ENCODE results near the gene BCO1.

DNA sequence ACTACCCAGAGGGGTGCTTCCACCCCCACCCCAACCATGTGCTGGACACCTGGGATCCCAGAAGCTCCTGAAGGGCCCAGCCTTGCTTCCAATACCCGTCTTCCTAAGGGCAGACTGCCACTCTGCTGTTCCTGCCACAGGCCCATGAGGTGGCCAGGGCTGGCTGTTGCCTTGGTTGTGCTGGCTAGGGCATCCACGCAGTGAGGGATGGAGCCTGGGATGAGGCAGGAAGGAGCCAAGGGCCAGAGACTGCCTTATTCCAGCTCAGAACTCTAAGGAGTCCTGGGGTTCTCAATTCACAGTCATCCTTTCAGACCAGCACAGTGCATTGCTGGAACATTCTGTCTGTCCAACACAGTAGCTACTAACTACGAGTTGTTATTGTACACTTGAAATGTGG is 37.8 kb downstream of the BCO1 start:
- TF ChIP-seq, protein P1, sequence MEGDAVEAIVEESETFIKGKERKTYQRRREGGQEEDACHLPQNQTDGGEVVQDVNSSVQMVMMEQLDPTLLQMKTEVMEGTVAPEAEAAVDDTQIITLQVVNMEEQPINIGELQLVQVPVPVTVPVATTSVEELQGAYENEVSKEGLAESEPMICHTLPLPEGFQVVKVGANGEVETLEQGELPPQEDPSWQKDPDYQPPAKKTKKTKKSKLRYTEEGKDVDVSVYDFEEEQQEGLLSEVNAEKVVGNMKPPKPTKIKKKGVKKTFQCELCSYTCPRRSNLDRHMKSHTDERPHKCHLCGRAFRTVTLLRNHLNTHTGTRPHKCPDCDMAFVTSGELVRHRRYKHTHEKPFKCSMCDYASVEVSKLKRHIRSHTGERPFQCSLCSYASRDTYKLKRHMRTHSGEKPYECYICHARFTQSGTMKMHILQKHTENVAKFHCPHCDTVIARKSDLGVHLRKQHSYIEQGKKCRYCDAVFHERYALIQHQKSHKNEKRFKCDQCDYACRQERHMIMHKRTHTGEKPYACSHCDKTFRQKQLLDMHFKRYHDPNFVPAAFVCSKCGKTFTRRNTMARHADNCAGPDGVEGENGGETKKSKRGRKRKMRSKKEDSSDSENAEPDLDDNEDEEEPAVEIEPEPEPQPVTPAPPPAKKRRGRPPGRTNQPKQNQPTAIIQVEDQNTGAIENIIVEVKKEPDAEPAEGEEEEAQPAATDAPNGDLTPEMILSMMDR (IDR thresholded peaks at IDR 0.05) = no peak
- TF ChIP-seq EZH2 (IDR thresholded peaks at IDR 0.05) = no peak

Data from neural progenitor cell (in vitro differentiated cells).